SW480 (cell line): Measurements from ENCODE around the gene ARHGAP25.

Experiments used
- DNase-seq: peaks from one replicate; pipeline ENCODE4 v3.0.0-alpha.2; 2016; ENCODE audit warnings: low spot score

Gene ARHGAP25

GRCh38 chr2:68870215-68870614, 135.6 kb downstream of the ARHGAP25 start:
- no peak for DNase-seq

DNA sequence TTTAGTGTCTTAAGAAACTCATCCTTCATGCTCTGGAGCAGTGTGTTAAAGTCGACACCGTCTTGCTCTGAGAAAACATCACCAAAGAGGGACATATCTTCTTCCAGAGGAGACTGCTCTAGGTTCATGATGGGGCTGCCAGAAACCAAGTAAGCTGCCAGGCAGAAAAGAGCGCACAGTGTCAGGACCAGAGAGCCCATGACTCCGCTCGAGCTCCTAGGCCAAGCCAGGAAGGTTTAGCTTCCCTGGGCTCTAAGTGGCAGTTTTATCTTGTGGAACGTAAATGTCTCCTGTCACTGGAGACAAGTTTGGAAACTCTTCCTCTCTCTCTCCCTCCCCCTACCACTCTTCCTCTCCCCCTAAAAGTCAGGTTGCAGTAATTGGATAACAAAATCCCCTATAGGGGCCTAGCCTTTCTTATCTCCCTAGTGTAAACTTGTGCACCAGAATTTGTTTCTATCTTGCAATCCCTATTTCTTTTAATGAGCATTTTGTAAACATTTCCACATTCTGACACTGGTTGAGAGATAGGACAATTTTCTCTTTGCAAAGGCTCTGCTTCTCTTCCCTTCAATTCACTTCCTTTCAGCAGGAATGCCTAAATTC, 136.7 kb downstream of the ARHGAP25 start, which contains the start of gene BMP10:
BMP10 (minus strand) TSS at position 239 of the 606 bp plus-strand sequence; CDS start at position 200, 39 bp downstream.
- DNase-seq = no peak
